Glutamatergic neuron (in vitro differentiated cells): ENCODE data around the gene NDST3. TPM values are rescaled to one million over a fixed set of nuclear protein-coding genes. Genes with fewer than 3 reads are reported as not detected.

Experiments
- DNase-seq: peaks from one replicate; pipeline ENCODE4 v3.0.0; 2022
- H3K27ac Mint-ChIP-seq: one replicate; pipeline ENCODE4 v1.8.0; 2020; ENCODE audit warnings: mild to moderate bottlenecking, mixed read lengths, inconsistent platforms; ENCODE audit not compliant: unreplicated experiment
- H3K27me3 Mint-ChIP-seq: one replicate; pipeline ENCODE4 v1.8.0; 2020; ENCODE audit warnings: mild to moderate bottlenecking, moderate library complexity, mixed read lengths, inconsistent platforms; ENCODE audit not compliant: unreplicated experiment
- H3K36me3 Mint-ChIP-seq: one replicate; pipeline ENCODE4 v1.8.0; 2020; ENCODE audit warnings: mild to moderate bottlenecking, mixed read lengths, inconsistent platforms; ENCODE audit not compliant: unreplicated experiment
- H3K4me1 Mint-ChIP-seq: one replicate; pipeline ENCODE4 v1.8.0; 2020; ENCODE audit warnings: mild to moderate bottlenecking, low read depth, mixed read lengths, inconsistent platforms; ENCODE audit not compliant: unreplicated experiment
- H3K4me3 Mint-ChIP-seq: one replicate; pipeline ENCODE4 v1.8.0; 2020; ENCODE audit warnings: mild to moderate bottlenecking, mixed read lengths, inconsistent platforms; ENCODE audit not compliant: unreplicated experiment
- H3K9me3 Mint-ChIP-seq: one replicate; pipeline ENCODE4 v1.8.0; 2020; ENCODE audit warnings: mild to moderate bottlenecking, moderate library complexity, mixed read lengths, inconsistent platforms; ENCODE audit not compliant: unreplicated experiment
- CTCF ChIP-seq: fragments of 200-600 bp; sonication (generic); IDR thresholded peaks from one replicate; pipeline ENCODE4 v1.5.0; 2021; ENCODE audit not compliant: partially characterized antibody, unreplicated experiment
- total RNA-seq: library from RNA; stranded (reverse); fragmentation: NEBNext Ultra II Directional; extraction: Animal tissue kit (Norgen Biotek cat#: 25700); gene quantifications from one replicate; pipeline ENCODE4 v1.2.1, GENCODE V29; 2021; ENCODE audit not compliant: unreplicated experiment

The NDST3 gene
- total RNA-seq, 1 donor from 2014 or later = 38.4 TPM

- peaks cover 6% of the 10 kb centered on the region for H3K36me3 Mint-ChIP-seq
- H3K27me3 Mint-ChIP-seq = no peaks in the 10 kb centered on the region
- H3K4me3 Mint-ChIP-seq = no peak overlapping the region
- H3K9me3 Mint-ChIP-seq = peaks cover 2% of the 10 kb centered on the region
- no peak for DNase-seq
- TF ChIP-seq CTCF = no peak
- no peak overlapping the region for H3K27ac Mint-ChIP-seq
- H3K4me1 Mint-ChIP-seq = no peaks in the 10 kb centered on the region
Observed at GRCh38 chr4:118268780-118269179, 234.5 kb downstream of the NDST3 start.

GRCh38 chr4:118270492-118270891 lies 236.2 kb downstream of the NDST3 start:
- Mint-ChIP-seq H3K27me3 (no peaks in the 10 kb centered on the region), H3K4me1 (no peaks in the 10 kb centered on the region), H3K4me3 (no peak overlapping the region), H3K9me3 (peaks cover 2% of the 10 kb centered on the region), H3K27ac (no peak overlapping the region), H3K36me3 (peaks cover 6% of the 10 kb centered on the region)
- no peak for DNase-seq
- TF ChIP-seq CTCF = peak; percentile 70

GRCh38 chr4:118271788-118272187 lies 237.5 kb downstream of the NDST3 start:
- Mint-ChIP-seq H3K27ac (no peak overlapping the region), H3K4me1 (no peaks in the 10 kb centered on the region), H3K4me3 (no peak overlapping the region), H3K36me3 (peaks cover 3% of the 10 kb centered on the region), H3K9me3 (peaks cover 2% of the 10 kb centered on the region), H3K27me3 (no peaks in the 10 kb centered on the region)
- no peak for TF ChIP-seq CTCF
- no peak for DNase-seq

- Mint-ChIP-seq H3K9me3 (peaks cover 2% of the 10 kb centered on the region), H3K36me3 (no peaks in the 10 kb centered on the region)
Observed at GRCh38 chr4:118273642-118274041, 239.4 kb downstream of the NDST3 start.

GRCh38 chr4:118276580-118276979 lies 242.3 kb downstream of the NDST3 start:
- H3K27me3 Mint-ChIP-seq = peaks cover 6% of the 10 kb centered on the region
- H3K4me3 Mint-ChIP-seq = no peak overlapping the region
- no peak overlapping the region for H3K27ac Mint-ChIP-seq
- H3K9me3 Mint-ChIP-seq = peaks cover 5% of the 10 kb centered on the region
- no peaks in the 10 kb centered on the region for H3K36me3 Mint-ChIP-seq
- peaks cover 10% of the 10 kb centered on the region for H3K4me1 Mint-ChIP-seq
- no peak for TF ChIP-seq CTCF
- no peak for DNase-seq

More at GRCh38 chr4:118273642-118274041, 239.4 kb downstream of the NDST3 start:
- no peak for TF ChIP-seq CTCF
- no peak overlapping the region for H3K4me3 Mint-ChIP-seq
- H3K4me1 Mint-ChIP-seq = no peaks in the 10 kb centered on the region
- H3K27me3 Mint-ChIP-seq = no peaks in the 10 kb centered on the region
- H3K27ac Mint-ChIP-seq = no peak overlapping the region
- DNase-seq = no peak
